Loucy (cell line): ENCODE measurements around the gene PDIA4.

Experiments used
- EZH2phosphoT487 ChIP-seq: fragments of 200-600 bp; IDR thresholded peaks from 2 replicates; pipeline ENCODE4 v1.6.1; 2018; ENCODE audit warnings: antibody characterized with exemption, mild to moderate bottlenecking, moderate library complexity, borderline replicate concordance
- TF ChIP-seq, protein P1 (sequence below): fragments of 200-600 bp; sonication (generic); conservative IDR thresholded peaks from 2 replicates; pipeline ENCODE4 v1.5.1; 2014; ENCODE audit warnings: mild to moderate bottlenecking, antibody characterized with exemption, low read length

DNA sequence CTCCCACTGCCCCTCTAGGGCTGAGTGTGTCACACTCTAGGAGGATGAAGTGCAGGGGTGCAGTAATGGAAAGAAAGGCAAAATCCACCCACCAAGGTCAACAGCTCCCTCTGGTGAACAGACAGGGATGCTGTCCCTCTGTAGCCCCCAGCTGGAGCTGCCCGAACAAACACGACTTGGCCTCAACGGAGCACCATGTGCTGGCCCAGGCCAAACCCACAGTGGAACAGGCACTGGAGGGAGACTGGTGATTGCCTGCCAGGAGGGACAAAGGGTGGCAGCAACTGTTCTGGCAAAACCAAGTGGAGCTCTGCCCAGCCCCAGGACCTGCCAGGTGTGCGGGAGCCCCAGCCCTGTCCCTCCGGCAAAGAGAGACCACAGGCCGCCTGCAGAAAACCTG lies 20.7 kb downstream of the PDIA4 start:
- TF ChIP-seq, protein P1, sequence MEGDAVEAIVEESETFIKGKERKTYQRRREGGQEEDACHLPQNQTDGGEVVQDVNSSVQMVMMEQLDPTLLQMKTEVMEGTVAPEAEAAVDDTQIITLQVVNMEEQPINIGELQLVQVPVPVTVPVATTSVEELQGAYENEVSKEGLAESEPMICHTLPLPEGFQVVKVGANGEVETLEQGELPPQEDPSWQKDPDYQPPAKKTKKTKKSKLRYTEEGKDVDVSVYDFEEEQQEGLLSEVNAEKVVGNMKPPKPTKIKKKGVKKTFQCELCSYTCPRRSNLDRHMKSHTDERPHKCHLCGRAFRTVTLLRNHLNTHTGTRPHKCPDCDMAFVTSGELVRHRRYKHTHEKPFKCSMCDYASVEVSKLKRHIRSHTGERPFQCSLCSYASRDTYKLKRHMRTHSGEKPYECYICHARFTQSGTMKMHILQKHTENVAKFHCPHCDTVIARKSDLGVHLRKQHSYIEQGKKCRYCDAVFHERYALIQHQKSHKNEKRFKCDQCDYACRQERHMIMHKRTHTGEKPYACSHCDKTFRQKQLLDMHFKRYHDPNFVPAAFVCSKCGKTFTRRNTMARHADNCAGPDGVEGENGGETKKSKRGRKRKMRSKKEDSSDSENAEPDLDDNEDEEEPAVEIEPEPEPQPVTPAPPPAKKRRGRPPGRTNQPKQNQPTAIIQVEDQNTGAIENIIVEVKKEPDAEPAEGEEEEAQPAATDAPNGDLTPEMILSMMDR: peak; percentile 30
- TF ChIP-seq EZH2phosphoT487: no peak
